Right lobe of liver (tissue), 6 donors: Measurements from ENCODE around the gene DNAJC12. TPM values are rescaled to one million over a fixed set of nuclear protein-coding genes. Genes with fewer than 3 reads are reported as not detected.

ENCODE experiments used
- ATAC-seq, 4 donors: fragments of 200-7000 bp; cut with Tn5 transposase; one replicate each; pipeline ENCODE4 v1.9.1; 2020; ENCODE audit warnings: mild to moderate bottlenecking in 4 of 4, moderate library complexity in 4 of 4
- DNase-seq, 3 donors: peaks; one replicate each; pipeline ENCODE4 v3.0.0-alpha.2; 2020
- H3K27ac ChIP-seq, 3 donors: fragments of 200-600 bp; one replicate each; pipeline ENCODE4 v1.8.0; 2022
- H3K27me3 ChIP-seq, 2 donors: fragments of 200-600 bp; one replicate each; pipeline ENCODE4 v1.8.0; 2022
- H3K36me3 ChIP-seq, 4 donors: fragments of 200-600 bp; sonication (generic) in 1 of 4; one replicate each; pipeline versions ENCODE4 v1.5.1 to v1.8.0; 2017 to 2022; ENCODE audit warnings: control low read depth in 1 of 4
- H3K4me1 ChIP-seq, 4 donors: fragments of 200-600 bp; sonication (generic) in 1 of 4; one replicate each; pipeline versions ENCODE4 v1.5.1 to v1.8.0; 2017 to 2022; ENCODE audit warnings: control low read depth in 1 of 4
- H3K4me3 ChIP-seq, 3 donors: fragments of 200-600 bp; one replicate each; pipeline ENCODE4 v1.8.0; 2022
- H3K9me3 ChIP-seq, 4 donors: fragments of 200-600 bp; sonication (generic) in 1 of 4; one replicate each; pipeline versions ENCODE4 v1.5.1 to v1.8.0; 2017 to 2022; ENCODE audit warnings: control low read depth in 1 of 4
- CTCF ChIP-seq, 4 donors: fragments of 200-600 bp in 3 of 4; fragments of 450-650 bp in 1 of 4; IDR thresholded peaks; one replicate each; pipeline versions ENCODE4 v1.5.1 to v1.8.0; 2016 to 2022; ENCODE audit warnings: antibody characterized with exemption in 4 of 4, mild to moderate bottlenecking in 2 of 4
- POLR2A ChIP-seq: fragments of 450-650 bp; IDR thresholded peaks from one replicate; pipeline ENCODE4 v1.6.1; 2017; ENCODE audit warnings: antibody characterized with exemption, mild to moderate bottlenecking
- WGBS: methylation state at CpG from one replicate; pipeline ENCODE4 v1.1.6; 2018; ENCODE audit warnings: low coverage, low lambda C conversion rate; ENCODE audit not compliant: insufficient coverage; ENCODE audit errors: missing lambda C conversion rate; 5-methylcytosine and 5-hydroxymethylcytosine counted together
- intact Hi-C, 2 donors: fragments of 100-400 bp; cut with DNase I; formaldehyde crosslinking; loops; one replicate each; pipeline versions ENCODE4 v1.11.2 to v1.14.1; 2022
- total RNA-seq, 6 experiments: library from RNA; depleted of rRNA in 2 of 6; stranded (reverse); fragments of >200 nt in 2 of 6; fragmentation: NEBNext Ultra II Directional in 3 of 6; extraction: Animal tissue kit (Norgen Biotek cat#: 25700) in 3 of 6; gene quantifications; one replicate each; pipeline versions ENCODE4 v1.1.0 to v1.2.4, GENCODE V29; 2016 to 2023
- donor health status: DM: no; HTN: yes; CAD: no.
- donor health status: DM: no; HTN: no; CAD: no.
- donor health status: DM: no; HTN: no; CAD: no.
- donor health status: DM: no; HTN: yes; CAD: no.
- donor health status: DM: no; HTN: yes; CAD: no.

Gene DNAJC12
- total RNA-seq, 6 experiments from 2014 or later = 11.8 to 25.6 (median 20.9) TPM

DNA sequence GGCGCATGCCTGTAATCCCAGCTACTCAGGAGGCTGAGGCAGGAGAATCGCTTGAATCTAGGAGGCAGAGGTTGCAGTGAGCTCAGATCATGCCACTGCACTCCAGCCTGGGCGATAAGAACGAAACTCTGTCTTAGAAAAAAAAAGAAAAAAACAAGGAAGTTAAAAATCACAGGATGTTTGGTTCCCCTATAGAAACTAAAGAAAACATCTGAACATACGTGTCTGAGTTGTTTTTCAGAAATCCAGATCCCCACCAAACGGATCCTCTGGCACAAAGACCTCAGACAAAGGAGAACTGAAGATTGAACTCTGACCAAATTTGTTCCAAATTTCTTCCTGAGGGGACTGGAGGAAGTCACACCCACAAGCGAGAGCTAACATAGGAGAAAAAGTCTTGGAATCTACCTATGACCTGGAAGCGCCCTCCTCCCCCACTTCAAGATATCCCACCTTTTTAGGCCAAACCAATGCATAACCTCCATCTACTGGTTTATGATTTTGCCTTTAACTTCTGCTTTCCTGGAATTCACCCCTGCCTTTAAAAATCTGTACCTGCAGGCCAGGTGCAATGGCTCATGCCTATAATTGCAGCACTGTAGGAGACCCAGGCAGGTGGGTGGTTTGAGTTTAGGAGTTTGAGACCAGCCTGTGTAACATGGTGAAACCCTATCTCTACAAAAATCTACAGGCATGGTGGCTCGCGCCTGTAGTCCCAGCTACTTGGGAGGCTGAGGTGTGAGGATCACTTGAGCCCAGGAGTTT is 26.8 kb upstream of the DNAJC12 start:
- intact Hi-C loops = no loop called here
- DNase-seq = no peak
- Histone ChIP-seq H3K4me3 (no peak overlapping the region), H3K27me3 (no peaks in the 10 kb centered on the region), H3K4me1 (no peaks in the 10 kb centered on the region), H3K9me3 (no peaks in the 10 kb centered on the region), H3K36me3 (no peaks in the 10 kb centered on the region), H3K27ac (no peak overlapping the region)
- TF ChIP-seq CTCF (IDR thresholded peaks at IDR 0.05) = no peak
- TF ChIP-seq POLR2A = no peak
- WGBS = 67% methylated on average over 5 of the region's 10 CpGs
- peak in 1 of 4 donors; percentile 42 for ATAC-seq

DNA sequence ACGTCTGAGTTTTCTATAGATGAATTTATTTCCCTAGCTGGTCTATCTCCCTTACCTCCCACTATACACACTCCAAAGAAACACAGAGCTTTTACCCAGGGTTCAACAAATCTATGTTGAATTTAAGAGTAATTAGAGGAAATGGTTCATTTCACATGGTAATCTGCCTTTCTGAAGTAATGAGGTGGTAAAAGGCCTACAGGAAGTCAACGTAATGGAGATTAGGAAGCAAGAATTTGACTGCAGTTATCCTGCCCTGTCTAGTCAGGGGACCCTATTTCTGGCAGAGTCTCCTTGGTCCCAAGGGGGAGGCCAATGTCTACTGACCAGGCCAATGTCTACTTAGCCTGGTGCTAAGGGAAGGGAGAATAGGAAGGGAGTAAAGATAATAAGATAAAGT is 25.1 kb upstream of the DNAJC12 start:
- DNase-seq (no peak), ATAC-seq (no peak)
- no peak for TF ChIP-seq POLR2A
- no peak for TF ChIP-seq CTCF (IDR thresholded peaks at IDR 0.05)
- Histone ChIP-seq H3K27ac (no peak overlapping the region), H3K36me3 (no peaks in the 10 kb centered on the region), H3K4me1 (no peaks in the 10 kb centered on the region), H3K4me3 (no peak overlapping the region), H3K9me3 (no peaks in the 10 kb centered on the region), H3K27me3 (no peaks in the 10 kb centered on the region)
- 59% methylated on average over 2 of the region's 2 CpGs for WGBS
- intact Hi-C loops = no loop called here

- Histone ChIP-seq H3K36me3 (no peaks in the 10 kb centered on the region), H3K27me3 (no peaks in the 10 kb centered on the region), H3K4me3 (no peak overlapping the region), H3K4me1 (no peaks in the 10 kb centered on the region), H3K9me3 (no peaks in the 10 kb centered on the region), H3K27ac (no peak overlapping the region)
- ATAC-seq (no peak), DNase-seq (no peak)
- TF ChIP-seq POLR2A (no peak), CTCF (IDR thresholded peaks at IDR 0.05) (no peak)
- WGBS = 82% methylated on average over 3 of the region's 4 CpGs
- intact Hi-C loops = no loop called here
Measured at GRCh38 chr10:67861750-67862432, 23.9 kb upstream of the DNAJC12 start.

- no peak for TF ChIP-seq CTCF (IDR thresholded peaks at IDR 0.05)
- no peak for TF ChIP-seq POLR2A
- Histone ChIP-seq H3K9me3 (no peaks in the 10 kb centered on the region), H3K27ac (no peak overlapping the region), H3K27me3 (no peaks in the 10 kb centered on the region), H3K4me1 (no peaks in the 10 kb centered on the region), H3K36me3 (no peaks in the 10 kb centered on the region), H3K4me3 (no peak overlapping the region)
- WGBS = 83% methylated on average over 2 of the region's 2 CpGs
- DNase-seq (no peak), ATAC-seq (no peak)
- intact Hi-C loops = no loop called here
Measured at GRCh38 chr10:67858971-67859370, 21.0 kb upstream of the DNAJC12 start.
